Measurements from ENCODE around the gene SDF2. TPM values are rescaled to one million over a fixed set of nuclear protein-coding genes. Genes with fewer than 3 reads are reported as not detected.

Gene SDF2
- total and polyA plus RNA-seq, 10 donors = 28.7 to 54.5 (median 46.5) TPM

DNA sequence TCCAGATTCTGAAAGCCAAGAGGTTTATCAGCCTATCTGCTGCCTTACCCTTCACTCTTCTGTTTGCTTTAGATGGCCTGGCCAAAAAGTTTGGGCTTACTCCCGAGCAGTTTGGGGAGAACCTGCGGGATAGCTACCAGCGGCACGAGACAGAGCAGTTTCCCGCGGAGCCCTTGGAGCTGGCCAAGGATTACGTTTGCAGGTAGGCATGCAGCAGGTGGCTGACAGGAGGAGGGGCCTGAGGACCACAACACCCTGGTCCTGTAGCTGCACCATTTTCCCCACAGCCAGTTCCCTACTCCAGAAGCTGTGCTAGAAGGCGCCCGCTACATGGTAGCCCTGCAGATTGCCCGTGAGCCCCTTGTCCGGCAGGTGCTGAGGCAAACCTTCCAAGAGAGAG is 20.9 kb upstream of the SDF2 start:
- H3K27me3 ChIP-seq (replicated peaks in 1 of 7) = no peaks in the 10 kb centered on the region
- no peak overlapping the region for H3K4me3 ChIP-seq
- DNase-seq = no peak
- no peaks in the 10 kb centered on the region for H3K4me1 ChIP-seq
- TF ChIP-seq POLR2AphosphoS5 (IDR thresholded peaks at IDR 0.05) (peak in 1 of 3 donors; percentile 14), POLR2A (IDR thresholded peaks at IDR 0.05) (no peak)
- intact Hi-C loops (cut with DNase I; ENCODE audit: low total_unique reads) = no loop called here
- 93 to 98% (median 96%) methylated on average over 6 to 11 of the region's 11 CpGs for WGBS, 5 donors
- peaks cover 34 to 100% (median 100%) of the 10 kb centered on the region in 6 donors for H3K36me3 ChIP-seq
- H3K27ac ChIP-seq = no peak overlapping the region
- no peaks in the 10 kb centered on the region for H3K9me3 ChIP-seq

DNA sequence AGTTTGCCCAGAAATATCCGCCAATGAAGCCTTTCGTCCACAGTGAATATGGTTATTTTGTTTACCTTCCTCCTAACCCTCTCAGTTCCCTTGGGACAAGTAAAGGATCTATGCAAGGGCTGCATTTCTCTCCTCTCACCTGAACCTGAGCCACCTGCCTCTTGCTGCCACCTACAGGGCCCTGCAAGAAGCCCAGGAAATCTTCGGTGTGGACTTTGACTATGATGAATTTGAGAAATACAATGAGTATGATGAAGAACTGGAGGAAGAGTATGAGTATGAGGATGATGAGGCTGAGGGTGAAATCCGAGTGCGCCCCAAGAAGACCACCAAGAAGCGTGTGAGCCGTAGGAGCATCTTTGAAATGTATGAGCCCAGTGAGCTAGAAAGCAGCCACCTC is 14.3 kb upstream of the SDF2 start:
- no peak overlapping the region for H3K27ac ChIP-seq
- peaks cover 14 to 100% (median 100%) of the 10 kb centered on the region in 6 donors for H3K36me3 ChIP-seq
- H3K4me3 ChIP-seq = no peak overlapping the region
- no peaks in the 10 kb centered on the region for H3K4me1 ChIP-seq
- WGBS, 5 donors = 90 to 93% (median 92%) methylated on average over 7 of the region's 7 CpGs
- intact Hi-C loops (cut with DNase I; ENCODE audit: low total_unique reads) = no loop called here
- H3K27me3 ChIP-seq (replicated peaks in 1 of 7) = no peaks in the 10 kb centered on the region
- DNase-seq = no peak
- H3K9me3 ChIP-seq = no peaks in the 10 kb centered on the region
- TF ChIP-seq POLR2AphosphoS5 (IDR thresholded peaks at IDR 0.05) = no peak
- TF ChIP-seq, protein P1, sequence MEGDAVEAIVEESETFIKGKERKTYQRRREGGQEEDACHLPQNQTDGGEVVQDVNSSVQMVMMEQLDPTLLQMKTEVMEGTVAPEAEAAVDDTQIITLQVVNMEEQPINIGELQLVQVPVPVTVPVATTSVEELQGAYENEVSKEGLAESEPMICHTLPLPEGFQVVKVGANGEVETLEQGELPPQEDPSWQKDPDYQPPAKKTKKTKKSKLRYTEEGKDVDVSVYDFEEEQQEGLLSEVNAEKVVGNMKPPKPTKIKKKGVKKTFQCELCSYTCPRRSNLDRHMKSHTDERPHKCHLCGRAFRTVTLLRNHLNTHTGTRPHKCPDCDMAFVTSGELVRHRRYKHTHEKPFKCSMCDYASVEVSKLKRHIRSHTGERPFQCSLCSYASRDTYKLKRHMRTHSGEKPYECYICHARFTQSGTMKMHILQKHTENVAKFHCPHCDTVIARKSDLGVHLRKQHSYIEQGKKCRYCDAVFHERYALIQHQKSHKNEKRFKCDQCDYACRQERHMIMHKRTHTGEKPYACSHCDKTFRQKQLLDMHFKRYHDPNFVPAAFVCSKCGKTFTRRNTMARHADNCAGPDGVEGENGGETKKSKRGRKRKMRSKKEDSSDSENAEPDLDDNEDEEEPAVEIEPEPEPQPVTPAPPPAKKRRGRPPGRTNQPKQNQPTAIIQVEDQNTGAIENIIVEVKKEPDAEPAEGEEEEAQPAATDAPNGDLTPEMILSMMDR (IDR thresholded peaks at IDR 0.05 in 8 of 11, conservative IDR thresholded peaks at IDR 0.05 in 3 of 11) = peak in 2 of 11 experiments; percentile 14 to 19

DNA sequence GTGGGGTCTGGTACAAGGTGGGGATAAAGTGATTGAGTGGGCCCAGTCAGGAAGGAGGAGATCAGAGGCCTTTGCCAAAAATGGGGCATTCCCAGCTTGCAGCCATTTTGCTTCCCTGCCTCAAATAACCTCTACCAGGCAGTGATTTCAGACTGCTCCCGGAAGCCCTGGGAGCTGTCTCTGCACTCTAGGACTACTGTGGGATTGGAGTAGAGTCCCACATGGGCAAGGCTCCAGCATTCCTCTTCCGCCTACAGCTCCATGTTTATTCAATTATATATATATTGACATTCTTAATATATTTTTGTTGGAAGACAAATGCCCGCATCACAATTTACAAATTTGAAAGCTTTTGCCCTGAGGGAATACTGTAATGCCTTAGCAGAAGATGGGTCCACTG is 13.8 kb upstream of the SDF2 start:
- DNase-seq = no peak
- H3K9me3 ChIP-seq = no peaks in the 10 kb centered on the region
- intact Hi-C loops (cut with DNase I; ENCODE audit: low total_unique reads) = no loop called here
- TF ChIP-seq POLR2AphosphoS5 (IDR thresholded peaks at IDR 0.05) = no peak
- TF ChIP-seq, protein P1 (IDR thresholded peaks at IDR 0.05 in 8 of 11, conservative IDR thresholded peaks at IDR 0.05 in 3 of 11) = no peak
- peaks cover 14 to 100% (median 100%) of the 10 kb centered on the region in 6 donors for H3K36me3 ChIP-seq
- no peaks in the 10 kb centered on the region for H3K27me3 ChIP-seq (replicated peaks in 1 of 7)
- WGBS, 5 donors = 93 to 98% (median 97%) methylated on average over 3 of the region's 3 CpGs
- H3K4me3 ChIP-seq = no peak overlapping the region
- no peak overlapping the region for H3K27ac ChIP-seq
- H3K4me1 ChIP-seq = no peaks in the 10 kb centered on the region

DNA sequence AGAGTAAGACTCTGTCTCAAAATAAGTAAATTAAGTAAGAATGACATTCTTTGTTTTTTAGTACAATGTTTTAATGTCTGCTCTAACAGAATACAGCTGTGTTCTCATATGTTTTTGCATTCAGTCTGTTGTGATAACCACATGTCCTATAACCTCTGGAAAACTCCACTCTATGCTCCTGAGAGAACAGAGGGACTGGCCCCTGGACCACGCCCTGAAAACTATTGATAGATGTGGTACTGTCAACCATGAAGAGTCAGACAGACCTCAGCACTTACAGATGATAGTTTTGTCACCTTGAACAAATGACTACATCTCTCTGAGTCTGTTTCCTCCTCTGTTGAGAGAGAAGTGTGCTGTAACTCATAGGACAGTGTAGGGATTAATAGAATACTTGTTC is 8.2 kb upstream of the SDF2 start:
- no peaks in the 10 kb centered on the region for H3K27me3 ChIP-seq (replicated peaks in 1 of 7)
- no peak overlapping the region for H3K27ac ChIP-seq
- peaks cover under 1 to 98% (median 60%) of the 10 kb centered on the region in 6 donors for H3K36me3 ChIP-seq
- TF ChIP-seq, protein P1 (IDR thresholded peaks at IDR 0.05 in 8 of 11, conservative IDR thresholded peaks at IDR 0.05 in 3 of 11) = no peak
- H3K9me3 ChIP-seq = no peaks in the 10 kb centered on the region
- H3K4me3 ChIP-seq = no peak overlapping the region
- 91 to 96% (median 94%) methylated on average over 1 of the region's 1 CpG for WGBS, 5 donors
- H3K4me1 ChIP-seq = peaks cover 6 to 48% (median 25%) of the 10 kb centered on the region in 6 donors
- intact Hi-C loops (cut with DNase I; ENCODE audit: low total_unique reads) = no loop called here
- no peak for DNase-seq

DNA sequence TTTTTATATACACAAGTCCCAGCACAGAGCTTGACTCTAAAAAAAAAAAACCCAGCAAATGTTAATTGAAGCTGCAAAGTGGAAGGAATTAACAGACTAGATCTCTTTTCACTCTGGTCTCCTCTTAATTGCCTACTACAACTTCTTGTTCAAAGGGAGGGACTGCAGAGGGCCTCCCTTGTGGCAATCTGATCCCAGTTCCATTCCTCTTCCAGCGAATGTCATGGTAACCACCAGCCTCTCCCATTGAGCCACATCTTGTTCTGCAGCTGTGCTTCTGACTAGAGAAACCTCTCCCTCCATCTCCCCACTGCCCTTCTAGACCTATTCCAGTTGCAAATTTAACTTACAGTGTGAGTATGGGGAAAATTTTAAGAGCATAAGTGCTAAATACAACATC is 6.2 kb upstream of the SDF2 start:
- Histone ChIP-seq H3K27ac (no peak overlapping the region), H3K4me1 (peaks cover 20 to 68% (median 45%) of the 10 kb centered on the region in 6 donors), H3K36me3 (peaks cover 0 to 87% (median 41%) of the 10 kb centered on the region in 6 donors), H3K9me3 (no peaks in the 10 kb centered on the region), H3K27me3 (replicated peaks in 1 of 7) (no peaks in the 10 kb centered on the region), H3K4me3 (no peak overlapping the region)
- 75 to 95% (median 93%) methylated on average over 1 of the region's 1 CpG for WGBS, 5 donors
- intact Hi-C loops (cut with DNase I; ENCODE audit: low total_unique reads) = no loop called here
- DNase-seq = no peak
- TF ChIP-seq POLR2A (IDR thresholded peaks at IDR 0.05) (no peak), POLR2AphosphoS5 (IDR thresholded peaks at IDR 0.05) (no peak)
- TF ChIP-seq, protein P1 (IDR thresholded peaks at IDR 0.05 in 8 of 11, conservative IDR thresholded peaks at IDR 0.05 in 3 of 11) = no peak
